CD4-positive, alpha-beta T cell (primary cell): ENCODE results near the gene RAB44. TPM values are rescaled to one million over a fixed set of nuclear protein-coding genes. Genes with fewer than 3 reads are reported as not detected.

Source experiments
- ATAC-seq: fragments of 200-7000 bp; cut with Tn5 transposase; one replicate; pipeline ENCODE4 v1.10.0; 2022; ENCODE audit warnings: mild to moderate bottlenecking; ENCODE audit not compliant: poor library complexity
- CTCF ChIA-PET: fragments of 350-600 bp; sonication (Branson Sonifier 250); formaldehyde crosslinking; loops from one replicate; lab custom pipeline; 2021; ENCODE audit warnings: antibody characterized with exemption, inconsistent platforms; lab: Charles Lee
- POLR2A ChIA-PET: fragments of 350-600 bp; sonication (Branson Sonifier 250); formaldehyde crosslinking; loops from one replicate; lab custom pipeline; 2021; ENCODE audit warnings: antibody characterized with exemption, inconsistent platforms; lab: Charles Lee
- DNase-seq, 14 experiments: peaks; one replicate each; pipeline ENCODE4 v3.0.0-alpha.2; 2013 to 2020; ENCODE audit warnings: mixed read lengths in 2 of 14
- H3K27ac ChIP-seq, 2 donors: one replicate each; pipeline versions ENCODE4 v1.5.1 to v1.7.0; 2013; ENCODE audit warnings: low read length in 2 of 2, low read depth in 1 of 2, mild to moderate bottlenecking in 1 of 2
- H3K27me3 ChIP-seq, 2 experiments: 1 replicate in 1 of 2; 2 replicates in 1 of 2; pipeline versions ENCODE4 v1.6.1 to v1.7.0; 2013; ENCODE audit warnings: low read length in 2 of 2, control low read depth in 1 of 2, mild to moderate bottlenecking in 1 of 2, moderate library complexity in 1 of 2; ENCODE audit not compliant: insufficient read depth in 2 of 2, control insufficient read depth in 1 of 2
- H3K36me3 ChIP-seq: one replicate; pipeline ENCODE4 v1.6.1; 2013; ENCODE audit warnings: low read length, control low read depth; ENCODE audit not compliant: insufficient read depth
- H3K4me1 ChIP-seq: one replicate; pipeline ENCODE4 v1.6.1; 2013; ENCODE audit warnings: low read length, control low read depth; ENCODE audit not compliant: insufficient read depth
- H3K4me3 ChIP-seq: one replicate; pipeline ENCODE4 v1.5.1; 2013; ENCODE audit warnings: mild to moderate bottlenecking, low read length, moderate library complexity
- H3K9me3 ChIP-seq, 2 experiments: 1 replicate in 1 of 2; 2 replicates in 1 of 2; pipeline versions ENCODE4 v1.6.1 to v1.7.0; 2013; ENCODE audit warnings: low read length in 2 of 2, mild to moderate bottlenecking in 2 of 2, control low read depth in 1 of 2, moderate library complexity in 1 of 2; ENCODE audit not compliant: control insufficient read depth in 1 of 2, insufficient read depth in 1 of 2
- H3K27ac Mint-ChIP-seq: one replicate; pipeline ENCODE4 v1.8.0; 2020; ENCODE audit warnings: mixed read lengths
- H3K27me3 Mint-ChIP-seq: one replicate; pipeline ENCODE4 v1.8.0; 2021; ENCODE audit warnings: mixed read lengths
- H3K36me3 Mint-ChIP-seq: one replicate; pipeline ENCODE4 v1.8.0; 2021; ENCODE audit warnings: low read depth, mixed read lengths
- H3K4me1 Mint-ChIP-seq: one replicate; pipeline ENCODE4 v1.8.0; 2021; ENCODE audit warnings: low read depth, mixed read lengths
- H3K4me3 Mint-ChIP-seq: one replicate; pipeline ENCODE4 v1.8.0; 2020; ENCODE audit warnings: mild to moderate bottlenecking, mixed read lengths
- H3K9me3 Mint-ChIP-seq: one replicate; pipeline ENCODE4 v1.8.0; 2020; ENCODE audit warnings: mixed read lengths
- CTCF ChIP-seq: fragments of 200-600 bp; IDR thresholded peaks from one replicate; pipeline ENCODE4 v1.8.0; 2022; ENCODE audit warnings: antibody characterized with exemption, mild to moderate bottlenecking
- intact Hi-C, 2 experiments: fragments of 100-400 bp; cut with DNase I in 1 of 2; cut with micrococcal nuclease in 1 of 2; formaldehyde crosslinking; loops; one replicate each; pipeline versions ENCODE4 v1.15.1 to v1.9.0; 2023 to 2025; cut with DNase I, micrococcal nuclease
- total RNA-seq, 174 experiments: library from RNA in 2 of 174; stranded (reverse) in 2 of 174; gene quantifications; one replicate each; pipeline ENCODE4 v1.2.3 and lab custom pipeline; 2021 to 2026

The RAB44 gene
- total RNA-seq, 2 experiments from 2014 or later: 0.22 TPM

GRCh38 chr6:36713846-36714245 is 16.2 kb downstream of the RAB44 start:
- Mint-ChIP-seq H3K9me3 (no peaks in the 10 kb centered on the region), H3K36me3 (no peaks in the 10 kb centered on the region), H3K4me3 (no peak overlapping the region), H3K27me3 (no peaks in the 10 kb centered on the region), H3K27ac (no peak overlapping the region), H3K4me1 (no peaks in the 10 kb centered on the region)
- TF ChIP-seq CTCF: no peak
- H3K27ac ChIP-seq: no peak overlapping the region
- no peaks in the 10 kb centered on the region for H3K9me3 ChIP-seq
- intact Hi-C loops: no loop called here
- H3K4me1 ChIP-seq: no peaks in the 10 kb centered on the region
- ATAC-seq (no peak), DNase-seq (no peak)
- ChIA-PET CTCF (no interaction called here), POLR2A (no interaction called here)
- no peaks in the 10 kb centered on the region for H3K36me3 ChIP-seq
- H3K27me3 ChIP-seq: no peaks in the 10 kb centered on the region
- no peak overlapping the region for H3K4me3 ChIP-seq

- ATAC-seq: no peak
- H3K27me3 Mint-ChIP-seq: no peaks in the 10 kb centered on the region
- intact Hi-C loops: no loop called here
- Histone ChIP-seq H3K27me3 (no peaks in the 10 kb centered on the region), H3K4me1 (no peaks in the 10 kb centered on the region), H3K4me3 (no peak overlapping the region), H3K36me3 (no peaks in the 10 kb centered on the region), H3K27ac (no peak overlapping the region), H3K9me3 (no peaks in the 10 kb centered on the region)
- H3K36me3 Mint-ChIP-seq: no peaks in the 10 kb centered on the region
- DNase-seq: no peak
- ChIA-PET POLR2A (no interaction called here), CTCF (no interaction called here)
- H3K27ac Mint-ChIP-seq: no peak overlapping the region
- H3K4me3 Mint-ChIP-seq: no peak overlapping the region
- no peaks in the 10 kb centered on the region for H3K4me1 Mint-ChIP-seq
- no peaks in the 10 kb centered on the region for H3K9me3 Mint-ChIP-seq
- TF ChIP-seq CTCF: no peak
These were observed 16.9 kb downstream of the RAB44 start for GRCh38 chr6:36714511-36714910.

- TF ChIP-seq CTCF: no peak
- H3K4me1 Mint-ChIP-seq: no peaks in the 10 kb centered on the region
- Histone ChIP-seq H3K4me1 (no peaks in the 10 kb centered on the region), H3K9me3 (no peaks in the 10 kb centered on the region), H3K27me3 (no peaks in the 10 kb centered on the region), H3K4me3 (no peak overlapping the region), H3K27ac (no peak overlapping the region), H3K36me3 (no peaks in the 10 kb centered on the region)
- H3K9me3 Mint-ChIP-seq: no peaks in the 10 kb centered on the region
- DNase-seq (no peak), ATAC-seq (no peak)
- no peaks in the 10 kb centered on the region for H3K36me3 Mint-ChIP-seq
- CTCF ChIA-PET: no interaction called here
- no peak overlapping the region for H3K4me3 Mint-ChIP-seq
- POLR2A ChIA-PET: no interaction called here
- intact Hi-C loops: no loop called here
- H3K27me3 Mint-ChIP-seq: no peaks in the 10 kb centered on the region
- H3K27ac Mint-ChIP-seq: no peak overlapping the region
These were observed 17.8 kb downstream of the RAB44 start for GRCh38 chr6:36715469-36715868.
